HG02981 (cell line): Measurements from ENCODE around the gene NUCKS1.

ENCODE experiments used
- ATAC-seq: cut with Tn5 transposase; IDR thresholded peaks from one replicate; pipeline ENCODE4 v1.9.1; 2021; ENCODE audit warnings: mild to moderate bottlenecking, moderate library complexity; ENCODE audit not compliant: unreplicated experiment

The NUCKS1 gene

DNA sequence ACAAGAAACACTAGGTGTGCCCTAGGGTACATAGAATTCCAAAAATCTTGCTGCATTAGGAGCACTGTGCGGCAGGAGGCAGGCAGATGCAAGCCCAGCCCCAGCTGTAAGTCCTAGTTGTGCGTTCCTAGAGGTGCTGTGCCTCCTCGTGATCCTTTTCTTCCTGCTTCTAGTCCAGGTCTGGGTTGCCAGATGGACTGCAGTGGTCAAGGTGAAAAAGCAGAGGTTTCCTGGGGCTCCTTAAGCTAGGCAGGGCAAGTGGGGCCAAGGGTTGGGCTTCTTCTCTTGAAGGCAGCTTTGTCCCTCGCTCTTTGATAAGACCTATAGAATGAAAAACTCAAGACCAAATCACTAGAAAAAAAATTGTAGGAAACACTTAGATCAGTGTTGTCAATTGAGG is 48.1 kb downstream of the NUCKS1 start:
- ATAC-seq = no peak

DNA sequence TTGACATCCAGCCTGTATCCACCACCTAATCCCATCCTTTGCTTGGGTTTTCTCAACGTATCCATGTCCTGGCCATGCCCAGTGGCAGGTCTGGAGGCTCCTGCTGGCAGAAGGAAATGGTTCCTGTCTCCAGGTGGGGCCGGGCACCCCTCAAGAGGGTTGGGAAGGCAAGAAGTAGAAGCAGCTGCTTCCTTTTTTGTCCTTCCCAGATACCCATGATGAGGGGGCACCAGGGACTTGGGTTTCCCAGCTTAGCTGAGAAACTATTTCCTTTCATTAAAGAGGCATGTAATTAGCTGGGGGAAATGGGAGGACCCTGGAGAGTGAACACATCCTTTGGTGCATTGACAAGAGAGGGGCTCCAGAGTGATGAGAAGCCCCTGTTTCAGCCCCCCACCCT is 48.6 kb downstream of the NUCKS1 start:
- ATAC-seq = no peak

DNA sequence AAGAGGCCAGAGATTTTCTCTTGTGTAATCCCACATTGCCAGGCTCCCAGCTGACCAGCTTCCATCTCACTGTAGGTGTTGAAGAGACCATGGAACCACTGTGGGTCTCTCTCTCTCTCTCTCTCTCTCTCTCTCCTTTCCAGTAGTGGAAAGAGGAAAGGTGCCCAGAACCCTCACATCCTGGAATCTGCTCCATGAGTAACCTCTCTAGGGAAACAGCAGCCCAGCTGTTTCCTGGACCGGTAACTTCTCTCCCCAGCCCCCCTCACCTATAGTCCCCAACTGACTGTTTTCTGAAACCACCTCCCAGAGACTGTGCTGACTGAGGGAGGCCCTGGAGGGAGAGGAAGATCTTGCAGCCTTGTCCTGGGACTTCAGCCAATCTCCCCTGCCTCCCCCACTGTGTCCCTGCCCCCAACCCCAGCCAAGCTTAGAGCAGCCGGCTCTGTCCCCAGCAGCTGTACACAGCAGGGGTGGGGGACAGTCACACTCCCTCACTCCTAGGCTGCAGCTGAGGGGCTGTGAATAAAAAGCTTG is 49.0 kb downstream of the NUCKS1 start:
- ATAC-seq = no peak

DNA sequence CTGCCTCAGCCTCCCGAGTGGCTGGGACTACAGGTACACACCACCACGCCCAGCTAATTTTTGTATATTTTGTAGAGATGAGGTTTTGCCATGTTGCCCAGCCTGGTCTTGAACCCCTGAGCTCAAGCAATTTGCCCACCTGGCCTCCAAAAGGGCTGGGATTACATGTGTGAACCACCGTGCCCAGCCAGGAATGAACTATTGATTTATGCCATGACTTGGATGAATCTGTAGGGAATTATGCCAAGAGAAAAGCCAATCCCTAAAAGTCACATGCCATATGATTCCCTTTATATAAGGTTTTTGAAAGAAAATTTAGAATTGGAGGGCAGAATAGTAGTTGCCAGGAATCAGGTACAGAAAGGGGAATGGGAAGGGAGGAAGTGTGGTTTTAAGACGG is 50.6 kb downstream of the NUCKS1 start:
- ATAC-seq = no peak

DNA sequence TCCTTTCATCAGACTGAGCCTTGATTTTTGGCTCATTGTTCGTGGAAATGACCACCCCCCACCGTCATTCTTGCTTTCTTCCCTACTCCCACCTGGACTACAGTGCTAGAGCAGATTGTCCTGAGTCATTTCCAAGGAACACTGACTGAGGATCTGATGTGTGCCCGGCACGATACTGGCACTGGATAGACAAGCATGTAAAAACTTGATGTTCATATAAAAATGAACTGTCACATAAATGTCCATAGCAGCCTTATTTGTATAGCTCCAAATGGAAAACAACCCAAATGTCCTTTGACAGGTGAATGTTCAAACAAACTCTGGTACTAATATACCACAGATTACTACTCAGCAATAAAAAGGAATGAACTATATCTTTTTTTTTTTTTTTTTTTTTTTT is 51.1 kb downstream of the NUCKS1 start:
- no peak for ATAC-seq

DNA sequence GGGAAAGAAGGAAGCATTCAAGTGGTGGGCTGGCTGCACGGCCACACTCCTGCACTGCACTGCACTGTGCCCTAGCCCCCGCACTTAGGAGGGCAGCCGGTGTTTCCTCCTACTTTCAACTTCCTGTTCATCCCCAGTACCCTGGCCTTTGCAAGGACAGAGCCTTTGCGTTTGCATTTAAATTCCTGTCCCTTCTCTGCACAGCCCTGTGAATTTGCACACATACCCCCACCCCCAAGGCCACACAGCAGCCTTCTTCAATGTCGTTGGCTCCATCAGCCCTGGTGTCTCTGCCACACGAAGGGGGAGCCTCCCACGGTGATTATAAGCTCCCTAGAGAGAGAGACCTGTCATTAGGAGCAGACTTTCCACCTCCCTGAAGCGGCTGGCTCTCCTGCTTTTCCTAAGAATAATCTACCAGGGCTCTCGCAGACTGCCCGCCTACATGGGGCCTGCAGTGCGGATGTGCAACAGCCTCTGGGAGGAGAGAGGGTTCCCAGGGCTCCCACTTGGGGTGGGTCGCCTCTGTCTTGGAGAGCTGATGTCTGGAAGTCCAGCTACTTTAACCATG is 56.5 kb downstream of the NUCKS1 start:
- ATAC-seq = no peak

DNA sequence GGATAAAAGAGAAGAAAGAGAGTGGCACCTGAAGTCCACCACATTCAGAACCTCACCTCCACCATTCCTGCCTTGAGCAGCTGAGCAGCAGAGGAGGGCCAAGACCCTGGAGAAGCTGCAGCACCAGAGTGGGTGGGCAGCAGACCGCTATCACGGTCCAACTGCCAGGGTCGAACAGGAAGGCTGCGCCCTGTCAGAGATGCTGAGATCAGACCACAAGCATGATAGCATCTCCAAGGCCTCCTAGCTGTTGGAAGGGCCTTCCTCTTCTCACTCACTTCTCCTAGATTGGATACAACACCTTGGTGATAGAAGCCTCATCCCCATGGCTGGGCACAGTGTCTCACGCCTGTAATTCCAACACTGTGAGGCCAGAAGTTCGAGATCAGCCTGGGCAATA is 57.6 kb downstream of the NUCKS1 start:
- no peak for ATAC-seq

DNA sequence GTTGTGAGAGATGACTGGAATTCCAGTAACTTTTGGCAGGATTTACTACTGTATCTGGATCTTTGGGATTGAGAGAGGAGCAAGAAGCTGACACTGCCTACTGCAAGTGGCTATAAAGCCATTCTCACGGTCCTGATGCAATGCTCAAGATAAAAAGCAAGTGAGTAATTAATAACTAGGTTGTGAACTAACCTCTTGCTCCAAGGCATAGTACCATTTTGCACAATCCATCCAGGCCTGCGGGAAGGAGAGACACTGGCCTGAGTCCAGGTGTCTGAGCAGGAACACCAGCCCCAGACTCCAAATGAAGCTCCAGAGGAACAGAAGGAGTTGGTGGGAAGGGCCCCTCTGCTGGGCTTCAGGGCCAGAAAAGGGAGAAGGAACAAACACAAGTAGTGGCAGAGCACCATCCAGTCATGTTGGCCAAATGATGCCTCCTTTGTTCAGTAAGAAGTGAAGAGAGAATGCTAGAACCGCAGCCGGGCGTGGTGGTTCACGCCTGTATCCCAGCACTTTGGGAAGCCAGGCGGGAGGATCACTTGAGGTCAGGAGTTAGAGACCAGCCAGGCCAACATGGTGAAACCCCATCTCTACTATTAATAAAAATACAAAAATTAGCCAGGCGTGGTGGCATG is 59.7 kb downstream of the NUCKS1 start:
- no peak for ATAC-seq

DNA sequence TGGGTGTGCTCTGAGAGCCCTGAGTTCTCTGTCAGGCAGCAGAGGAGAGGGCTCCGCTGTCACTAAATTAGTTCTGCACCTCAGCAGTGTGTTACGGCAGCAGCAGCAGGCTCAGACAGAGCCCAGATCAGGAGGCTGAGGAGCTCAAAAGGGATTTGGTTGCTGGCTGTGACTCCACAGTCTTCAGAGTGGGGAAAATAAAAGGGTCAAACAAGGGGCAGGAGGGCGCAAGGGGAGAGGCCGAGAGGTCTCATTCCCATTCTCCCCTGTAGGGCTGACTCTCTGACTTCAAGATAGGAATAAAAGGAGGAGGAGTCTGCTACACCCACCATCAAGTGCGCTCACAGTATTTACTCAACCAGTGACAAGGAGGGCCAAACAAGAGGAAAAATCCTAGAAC is 60.5 kb downstream of the NUCKS1 start:
- no peak for ATAC-seq

DNA sequence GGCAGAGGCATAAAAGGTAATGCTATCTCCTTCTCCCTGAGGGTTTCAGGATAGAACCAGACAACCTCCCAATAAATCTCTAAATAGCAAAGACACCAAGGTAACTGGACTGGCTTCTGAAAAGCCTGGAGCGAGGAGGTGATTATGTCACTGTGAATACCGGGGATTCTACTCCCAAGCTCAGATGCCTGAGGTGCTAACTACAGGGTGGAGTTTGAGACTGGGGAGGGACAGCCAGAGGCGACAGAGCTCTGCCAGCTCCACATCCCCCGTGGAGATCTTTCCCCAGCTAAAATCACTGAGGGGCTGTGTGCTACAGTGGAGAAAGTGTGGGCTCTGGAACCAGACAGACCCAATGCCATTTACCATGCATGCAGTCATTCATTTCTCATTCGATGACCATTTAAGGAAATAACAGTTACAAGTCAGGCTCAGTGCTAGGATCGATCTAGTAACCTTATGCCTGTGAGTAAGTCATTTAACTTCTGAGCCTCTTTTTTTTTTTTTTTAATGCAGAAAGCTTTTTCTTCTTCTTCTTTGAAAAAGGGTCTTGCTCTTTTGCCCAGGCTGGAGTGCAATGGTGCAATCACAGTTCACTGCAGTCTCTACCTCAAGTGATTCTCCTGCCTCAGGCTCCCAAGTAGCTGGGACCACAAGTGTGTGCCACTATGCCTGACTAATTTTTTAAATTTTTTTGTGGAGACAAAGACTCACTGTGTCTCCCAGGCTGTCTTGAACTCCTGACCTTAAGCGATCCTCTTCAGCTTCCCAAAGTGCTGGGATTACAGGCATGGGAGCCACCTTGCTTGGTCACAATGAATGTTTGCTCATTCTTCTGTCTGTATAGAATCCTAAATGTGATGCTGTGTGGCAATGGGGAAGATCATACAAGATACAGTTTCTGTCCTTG is 61.6 kb downstream of the NUCKS1 start:
- no peak for ATAC-seq

DNA sequence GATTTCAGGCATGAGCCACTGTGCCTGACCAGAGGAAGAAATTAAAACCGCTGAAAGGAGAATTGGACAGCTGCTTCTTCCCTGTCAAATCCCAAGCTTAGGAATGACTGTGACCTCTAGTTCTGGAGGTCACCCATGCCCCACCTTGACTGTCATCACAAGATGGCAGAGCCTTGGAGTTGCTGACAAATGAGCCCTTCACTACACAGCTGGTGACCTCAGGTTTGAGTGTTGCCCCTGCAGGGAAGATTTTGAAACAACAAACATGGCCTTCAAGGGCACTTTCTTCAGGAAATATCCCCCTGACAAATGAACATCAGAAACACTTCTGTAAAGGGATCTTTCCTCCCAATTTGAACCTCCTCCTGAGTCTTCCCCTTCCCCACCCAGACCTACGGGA is 62.7 kb downstream of the NUCKS1 start:
- no peak for ATAC-seq

DNA sequence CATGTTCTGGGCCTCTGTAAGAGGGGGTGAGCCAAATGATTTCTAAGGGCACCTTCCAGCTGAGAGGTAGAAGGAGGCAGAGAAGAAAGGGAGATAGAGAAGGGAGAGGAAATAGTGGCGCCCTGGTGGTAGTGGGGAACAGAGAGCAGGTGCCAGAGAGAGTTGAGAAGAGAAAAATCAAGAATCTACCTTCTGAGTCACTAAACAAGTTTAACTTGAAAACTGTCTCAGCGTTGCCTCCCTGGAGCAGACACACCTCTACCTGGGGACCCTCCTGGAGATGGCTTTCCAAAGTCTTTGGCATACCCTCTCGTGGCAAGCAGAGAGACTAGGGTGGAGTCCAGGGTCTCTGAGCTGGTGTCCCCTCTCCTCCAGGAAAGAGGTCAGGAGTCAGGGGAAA is 68.6 kb downstream of the NUCKS1 start:
- no peak for ATAC-seq

DNA sequence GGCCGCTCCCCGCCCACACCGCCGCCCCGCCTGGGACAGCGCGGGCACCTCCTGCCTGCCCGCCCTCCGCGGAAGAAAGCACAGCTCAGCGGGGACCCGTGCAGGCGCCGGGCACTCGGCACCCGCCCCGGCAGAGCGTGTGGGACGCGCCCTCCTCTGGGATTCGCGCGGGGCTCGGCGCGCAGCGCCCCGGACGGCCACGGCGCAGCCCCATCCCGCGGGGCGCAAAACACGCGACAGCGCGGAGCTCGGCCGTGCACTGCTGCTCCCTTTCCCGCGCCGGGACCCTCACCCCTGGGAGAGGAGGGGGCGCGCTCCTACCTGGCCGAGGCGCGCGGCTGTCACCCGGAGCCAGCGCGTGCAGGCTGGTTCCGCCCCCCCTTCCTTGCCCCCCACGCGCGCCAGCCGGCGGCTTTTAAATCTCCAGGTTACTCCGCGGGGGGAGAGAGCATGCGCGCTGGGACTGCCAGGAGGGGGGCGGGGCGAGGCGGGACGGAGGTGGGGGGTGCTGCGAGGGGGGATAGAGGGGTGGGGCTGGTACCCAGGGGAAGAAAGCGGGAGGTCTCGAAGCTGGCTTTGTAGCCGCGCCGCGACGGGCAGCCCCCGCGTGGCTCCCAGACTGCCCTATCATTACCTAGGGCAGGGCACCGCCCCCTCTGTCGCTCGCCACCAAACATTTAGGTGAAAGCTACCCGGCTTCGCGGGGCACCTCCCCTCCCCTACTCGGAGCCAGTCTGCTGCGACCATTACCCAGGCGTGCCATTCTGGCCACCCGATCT is 69.7 kb downstream of the NUCKS1 start, which contains the start of gene SLC45A3:
SLC45A3 (minus strand) TSS at position 437 of the 779 bp plus-strand sequence. CDS start 15,853 bp downstream, outside the sequence.
- ATAC-seq = no peak

DNA sequence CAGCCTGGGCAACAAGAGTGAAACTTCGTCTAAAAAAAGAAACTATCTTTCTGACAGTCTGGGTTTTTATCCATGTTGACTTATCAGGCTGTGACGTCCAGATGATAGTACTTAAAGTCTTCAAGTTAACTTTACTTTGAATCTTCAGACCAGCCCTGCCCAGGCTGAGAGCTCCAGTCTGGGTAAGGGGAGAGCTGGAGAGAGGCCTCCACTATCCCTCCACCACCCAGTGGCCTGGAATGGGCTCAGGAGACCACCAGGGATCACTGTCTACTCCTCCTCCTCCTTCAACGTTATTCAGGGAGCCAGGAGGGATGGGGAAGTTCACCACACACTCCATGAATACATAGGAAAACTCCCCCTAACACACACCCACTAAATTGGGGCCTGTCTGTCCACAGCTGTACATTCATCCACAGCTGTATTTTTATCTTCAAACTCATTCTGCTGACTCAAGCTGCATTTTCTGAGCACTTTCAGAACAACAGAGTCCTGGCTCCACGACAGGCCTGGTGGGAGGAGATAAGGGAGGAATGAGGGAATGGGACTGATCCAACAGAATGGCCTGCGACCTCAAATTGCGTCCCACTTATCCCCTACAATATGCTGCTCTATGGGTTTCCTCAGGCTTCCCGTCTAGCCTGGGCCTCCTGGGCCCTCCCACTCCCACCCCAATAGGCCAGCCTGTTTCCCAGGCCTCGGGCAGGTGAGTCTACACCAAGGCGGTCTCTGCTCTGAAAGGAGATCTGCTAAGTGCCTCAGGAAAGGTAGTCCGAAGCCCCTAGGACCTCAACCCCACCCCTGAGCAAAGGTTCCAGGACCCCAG is 71.5 kb downstream of the NUCKS1 start:
- ATAC-seq = no peak

DNA sequence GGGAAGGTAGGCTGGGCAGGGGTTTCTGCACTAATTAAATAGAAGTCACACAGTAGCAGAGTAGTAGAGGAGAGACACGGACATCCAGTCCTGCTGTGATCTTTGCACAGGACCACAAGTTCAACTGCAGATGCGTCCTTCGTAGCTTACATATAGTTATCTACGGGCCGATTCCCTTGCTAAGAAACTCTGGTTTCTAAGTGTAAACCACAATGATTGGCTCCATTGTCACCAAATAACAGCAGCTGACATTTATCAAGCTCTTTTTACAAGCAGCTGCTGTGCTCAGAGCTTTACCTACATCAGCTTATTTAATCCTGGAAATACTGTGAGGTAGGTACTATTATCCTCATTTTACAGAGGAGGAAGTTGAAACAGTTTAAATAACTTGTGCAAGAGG is 72.8 kb downstream of the NUCKS1 start:
- ATAC-seq = no peak

DNA sequence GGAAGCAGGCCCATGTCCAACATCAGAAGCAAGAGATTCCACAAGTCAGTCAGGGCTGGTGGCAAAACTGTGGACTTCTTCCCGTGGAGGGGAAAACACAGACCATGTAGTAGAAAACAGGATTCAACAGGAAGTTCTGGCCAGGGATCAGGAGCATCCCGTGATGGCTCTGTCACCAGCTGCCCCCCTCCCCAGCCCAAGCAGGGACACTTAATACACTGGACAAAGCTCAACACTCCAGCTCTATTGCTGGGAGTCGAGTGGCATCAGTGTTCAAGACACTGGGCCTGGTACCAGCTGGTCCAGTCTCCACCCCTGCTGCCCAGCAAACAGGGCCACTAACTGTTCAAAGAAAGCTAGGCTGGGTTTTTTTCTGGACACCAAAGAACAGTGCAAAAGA is 73.4 kb downstream of the NUCKS1 start:
- no peak for ATAC-seq

DNA sequence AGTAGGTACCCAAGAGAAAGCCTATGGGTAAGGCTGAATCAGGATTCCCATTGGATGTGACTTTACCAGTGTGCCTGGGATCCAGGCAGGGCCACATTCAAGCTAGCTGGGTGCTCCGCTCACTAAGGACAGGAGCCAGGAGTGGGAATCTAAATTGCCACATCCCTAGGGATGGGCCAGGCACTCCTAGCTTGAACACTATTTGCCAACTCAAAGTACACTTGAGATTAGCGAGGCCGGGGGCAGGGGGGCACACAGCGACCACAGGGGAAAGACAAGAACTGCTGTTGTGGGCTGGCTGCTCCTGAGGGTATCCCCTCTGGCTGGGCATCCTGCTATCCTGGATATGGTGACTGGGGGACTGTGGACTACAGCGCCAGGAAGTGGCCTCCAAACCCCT is 74.0 kb downstream of the NUCKS1 start:
- no peak for ATAC-seq

DNA sequence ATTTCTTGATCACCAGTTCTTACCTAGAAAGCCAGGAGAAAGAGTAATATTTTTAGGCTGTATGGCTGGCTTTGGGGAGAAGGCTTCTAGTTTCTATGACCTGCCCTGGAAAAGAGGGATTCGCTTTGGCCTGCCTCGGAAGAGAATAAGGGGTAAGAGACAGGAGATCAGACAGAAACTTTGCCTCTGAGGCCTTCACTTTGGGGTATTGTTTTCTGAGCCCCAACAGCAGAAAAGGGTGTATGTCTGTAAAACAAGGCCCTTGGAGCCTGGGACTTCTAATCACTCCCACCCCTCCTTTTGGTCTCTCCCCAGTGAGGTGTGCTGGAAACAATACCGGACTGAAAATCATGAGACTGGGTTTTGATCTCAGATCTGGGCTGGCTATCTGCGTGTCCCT is 74.7 kb downstream of the NUCKS1 start:
- no peak for ATAC-seq

DNA sequence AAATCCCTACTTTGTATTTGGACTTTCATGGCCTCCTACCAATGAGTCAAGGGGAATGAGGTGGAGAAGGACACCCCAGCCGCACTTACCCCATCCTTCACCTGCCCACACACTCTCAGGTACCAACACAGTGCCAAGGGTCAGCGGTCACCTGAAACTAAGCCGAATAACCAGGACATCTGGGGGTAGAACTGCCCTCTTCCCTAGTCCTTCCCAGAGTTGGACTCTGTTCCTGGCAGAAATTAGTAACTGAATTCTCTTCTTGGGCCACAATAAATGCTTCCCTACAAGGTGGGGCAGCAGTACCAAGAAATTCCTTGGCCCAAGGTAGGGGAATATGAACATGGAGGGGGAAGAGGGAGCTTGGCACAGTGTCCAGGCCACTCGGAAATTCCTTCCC is 77.0 kb downstream of the NUCKS1 start:
- ATAC-seq = no peak

DNA sequence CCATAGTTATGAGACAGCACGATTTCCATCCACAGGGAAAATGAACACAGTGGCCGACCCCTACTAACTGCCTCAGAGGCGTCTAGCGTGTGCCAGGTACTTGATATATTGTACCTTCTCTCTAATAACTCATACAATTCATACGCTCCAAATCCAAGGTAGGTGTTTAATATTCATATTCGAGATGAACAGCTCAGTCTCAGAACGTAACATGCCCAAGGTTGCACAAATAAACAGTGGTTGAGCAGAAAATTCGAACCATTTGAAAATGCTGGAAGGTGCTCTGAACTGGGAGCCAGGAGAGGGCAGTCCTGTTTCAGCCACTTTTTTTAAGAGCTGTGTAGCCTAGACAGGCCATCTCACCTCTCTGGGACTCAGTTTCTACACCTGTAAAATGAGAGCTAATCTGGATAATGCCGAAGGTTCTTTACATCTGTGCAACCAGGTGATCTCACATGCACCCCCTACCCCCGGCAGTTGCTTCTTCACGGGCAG is 77.5 kb downstream of the NUCKS1 start:
- ATAC-seq = no peak
